ENCODE results near the gene MRPS34.

MRPS34 gene

DNA sequence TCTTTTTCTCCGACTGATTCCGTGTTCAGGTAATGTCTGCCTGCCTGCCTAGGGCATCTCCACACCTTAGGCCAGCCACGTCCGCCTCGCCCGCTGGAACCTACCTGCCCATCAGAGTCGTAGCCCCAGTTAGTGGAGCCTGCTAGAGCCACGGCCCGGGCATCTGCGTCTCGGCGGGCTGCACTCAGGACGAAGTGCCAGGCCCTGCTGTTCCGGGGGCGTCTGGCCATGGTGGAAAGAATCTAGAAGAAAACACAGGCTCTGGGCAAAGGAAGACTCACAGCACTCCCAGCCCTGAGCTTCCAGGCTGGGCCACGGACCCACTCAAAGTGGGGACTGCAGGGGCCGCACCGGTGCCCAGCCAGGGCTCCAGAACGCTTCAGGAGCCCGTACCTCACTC is 8.3 kb upstream of the MRPS34 start:
- no peak for DNase-seq

DNA sequence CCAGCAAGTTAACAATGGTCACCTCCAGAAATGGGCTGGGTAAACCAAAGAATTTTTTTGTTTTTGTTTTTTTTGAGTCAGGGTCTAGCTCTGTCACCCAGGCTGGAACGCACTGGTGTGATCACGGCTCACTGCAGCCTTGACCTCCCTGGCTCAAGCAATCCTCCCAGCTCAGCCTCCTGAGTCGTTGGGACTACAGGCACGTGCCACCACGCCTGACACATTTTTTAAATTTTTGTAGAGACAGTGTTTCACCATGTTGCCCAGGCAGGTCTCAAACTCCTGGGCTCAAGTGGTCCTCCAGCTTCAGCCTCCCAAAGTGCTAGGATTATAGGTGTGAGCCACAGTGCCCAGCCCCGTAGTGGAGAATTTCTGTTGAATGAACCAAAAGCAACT is 7.7 kb upstream of the MRPS34 start:
- DNase-seq: no peak

- DNase-seq: no peak
Measured at GRCh38 chr16:1779741-1780676, 7.1 kb upstream of the MRPS34 start.

DNA sequence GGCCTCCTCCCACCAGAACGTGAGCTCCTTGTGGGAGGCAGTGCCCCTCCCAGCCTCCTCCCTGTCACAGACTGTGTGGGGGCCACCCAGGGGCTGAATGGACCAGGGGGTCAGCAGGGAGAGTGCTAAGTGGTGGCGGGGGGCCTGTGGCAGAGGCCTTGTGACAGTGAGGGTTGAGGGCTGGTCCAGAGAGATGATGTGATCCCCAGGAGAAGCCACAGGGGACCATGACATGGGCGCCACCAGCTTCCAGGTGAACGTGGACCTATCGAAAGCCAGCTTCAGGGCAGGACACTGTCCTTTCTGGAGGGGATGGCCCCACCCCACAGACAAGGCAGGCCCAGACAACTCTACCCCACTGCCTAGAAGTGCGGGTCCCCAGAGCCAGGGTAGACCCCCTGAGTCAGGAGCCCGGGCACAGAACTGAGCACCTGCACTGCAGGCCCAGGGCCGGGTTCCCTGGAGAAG is 6.3 kb upstream of the MRPS34 start:
- no peak for DNase-seq

GRCh38 chr16:1778200-1779179 is 5.6 kb upstream of the MRPS34 start:
- DNase-seq: no peak

DNA sequence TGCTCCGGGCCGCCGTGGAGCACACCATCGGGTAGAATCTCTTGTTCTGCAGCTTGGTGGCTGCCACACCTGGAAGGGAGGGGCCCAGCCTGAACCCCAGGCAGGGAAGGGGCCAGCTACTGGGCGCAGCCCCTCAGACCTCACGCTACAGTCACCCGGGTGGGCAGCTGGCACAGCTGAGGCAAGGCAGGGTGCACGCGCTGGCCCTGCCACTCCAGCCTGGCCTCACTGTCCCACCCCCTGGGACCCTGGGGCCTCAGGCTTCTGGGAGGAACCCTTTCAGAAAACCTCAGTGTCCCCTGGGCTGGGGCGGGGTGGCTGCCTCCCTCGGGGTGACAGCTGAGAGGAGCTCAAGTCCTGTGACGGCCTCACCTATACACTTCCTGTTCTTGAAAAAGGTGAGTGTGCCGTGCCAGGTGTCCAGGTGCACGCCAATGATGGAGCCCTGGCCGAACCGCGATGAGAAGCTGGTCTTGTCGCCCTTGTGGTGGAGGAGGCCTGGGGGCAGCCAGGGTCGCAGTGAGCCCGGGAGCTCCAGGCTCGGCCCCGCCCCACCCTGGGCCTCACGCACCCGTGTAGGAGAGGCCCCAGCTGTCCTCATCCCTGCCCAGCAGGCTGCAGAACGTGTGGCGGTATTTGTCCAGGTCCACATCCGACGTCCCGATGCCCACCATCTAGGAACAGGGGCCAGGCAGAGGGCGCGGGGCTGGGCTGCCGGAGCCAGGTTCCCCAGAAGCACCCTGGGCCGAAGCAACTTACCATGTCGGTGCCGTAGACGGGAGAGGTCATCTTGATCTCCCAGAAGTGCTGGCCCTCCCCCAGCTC is 4.7 kb upstream of the MRPS34 start:
- DNase-seq: no peak

- no peak for DNase-seq
Measured at GRCh38 chr16:1776991-1777374, 4.0 kb upstream of the MRPS34 start.

DNA sequence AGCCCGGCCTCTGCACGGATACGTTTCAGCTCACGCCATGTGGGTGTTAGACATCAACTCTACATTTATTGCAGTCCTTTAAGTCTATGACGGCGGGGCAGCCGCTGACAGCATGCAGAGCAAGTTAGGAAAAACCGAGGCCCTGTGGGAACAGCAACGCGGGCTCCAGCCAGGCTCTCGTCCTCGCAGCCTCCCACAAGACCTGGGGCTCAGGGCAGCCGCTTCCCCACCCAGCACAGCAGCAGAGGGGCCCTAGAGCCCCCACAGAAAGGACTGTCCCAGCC is 3.7 kb upstream of the MRPS34 start:
- no peak for DNase-seq

GRCh38 chr16:1775846-1776671 is 3.1 kb upstream of the MRPS34 start:
- no peak for DNase-seq

GRCh38 chr16:1775006-1775845 is 2.3 kb upstream of the MRPS34 start:
- DNase-seq: no peak

DNA sequence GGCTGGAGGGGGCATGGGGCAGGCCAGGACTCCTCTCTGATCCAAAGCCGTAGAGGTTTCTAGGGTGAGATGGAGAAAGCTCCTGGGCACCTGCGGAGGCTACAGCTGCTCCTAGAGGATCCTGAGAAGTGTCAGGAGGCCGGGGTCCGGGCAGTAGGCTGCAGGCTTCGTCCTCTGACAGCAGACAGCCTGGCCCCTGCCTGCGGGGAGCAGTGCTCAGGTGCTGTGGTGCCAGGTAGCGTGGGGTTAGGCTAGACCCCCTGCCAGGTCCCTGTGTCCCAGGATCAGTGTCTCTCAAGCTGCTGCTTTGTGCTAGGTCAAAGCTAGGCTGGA is 1.5 kb upstream of the MRPS34 start:
- DNase-seq: no peak

- DNase-seq: no peak
Measured at GRCh38 chr16:1773703-1774447, 941 bp upstream of the MRPS34 start.

GRCh38 chr16:1772362-1772907 is 499 bp downstream of the MRPS34 start, which contains the start of gene EME2:
EME2 (plus strand) TSS chr16:1772810; CDS start chr16:1773228, 418 bp downstream.
- no peak for DNase-seq

- DNase-seq: no peak
Measured at GRCh38 chr16:1771864-1772361, 1.0 kb downstream of the MRPS34 start.

DNA sequence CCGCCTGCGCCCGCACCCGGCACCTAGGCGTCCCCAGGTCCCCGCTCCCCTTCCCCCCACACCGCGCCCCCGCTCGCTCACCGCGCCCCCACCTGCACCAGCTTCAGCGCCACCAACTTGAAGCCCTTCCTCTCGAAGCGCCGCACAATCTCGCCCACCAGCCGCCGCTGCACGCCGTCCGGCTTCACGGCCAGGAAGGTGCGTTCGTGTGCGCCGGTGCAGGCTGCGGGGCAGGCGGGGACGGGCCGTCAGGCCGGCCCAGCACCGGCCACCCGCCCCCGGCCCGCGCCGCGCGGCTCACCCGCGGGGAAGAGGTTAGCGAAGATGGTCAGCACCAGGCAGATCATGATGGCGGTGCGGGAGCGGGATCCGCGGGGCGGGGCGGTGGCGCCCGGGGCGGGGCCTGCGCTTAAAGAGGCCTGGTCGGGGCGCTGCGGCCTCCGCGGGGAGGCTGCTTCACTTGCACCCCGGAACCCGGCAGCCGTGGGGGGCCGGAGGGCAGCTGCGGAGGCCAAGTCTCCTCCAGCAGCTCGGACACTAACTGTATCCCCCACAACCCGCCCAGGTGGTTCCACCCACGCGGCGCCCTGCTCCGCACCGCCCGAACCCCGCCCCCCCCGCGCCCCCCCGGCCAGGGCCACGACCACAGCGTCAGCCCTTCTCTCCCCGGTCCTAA is 1.6 kb downstream of the MRPS34 start, which contains the start of gene NME3:
NME3 (minus strand) TSS at position 356 of the 676 bp plus-strand sequence; CDS start at position 347, 9 bp downstream.
- DNase-seq: no peak

DNA sequence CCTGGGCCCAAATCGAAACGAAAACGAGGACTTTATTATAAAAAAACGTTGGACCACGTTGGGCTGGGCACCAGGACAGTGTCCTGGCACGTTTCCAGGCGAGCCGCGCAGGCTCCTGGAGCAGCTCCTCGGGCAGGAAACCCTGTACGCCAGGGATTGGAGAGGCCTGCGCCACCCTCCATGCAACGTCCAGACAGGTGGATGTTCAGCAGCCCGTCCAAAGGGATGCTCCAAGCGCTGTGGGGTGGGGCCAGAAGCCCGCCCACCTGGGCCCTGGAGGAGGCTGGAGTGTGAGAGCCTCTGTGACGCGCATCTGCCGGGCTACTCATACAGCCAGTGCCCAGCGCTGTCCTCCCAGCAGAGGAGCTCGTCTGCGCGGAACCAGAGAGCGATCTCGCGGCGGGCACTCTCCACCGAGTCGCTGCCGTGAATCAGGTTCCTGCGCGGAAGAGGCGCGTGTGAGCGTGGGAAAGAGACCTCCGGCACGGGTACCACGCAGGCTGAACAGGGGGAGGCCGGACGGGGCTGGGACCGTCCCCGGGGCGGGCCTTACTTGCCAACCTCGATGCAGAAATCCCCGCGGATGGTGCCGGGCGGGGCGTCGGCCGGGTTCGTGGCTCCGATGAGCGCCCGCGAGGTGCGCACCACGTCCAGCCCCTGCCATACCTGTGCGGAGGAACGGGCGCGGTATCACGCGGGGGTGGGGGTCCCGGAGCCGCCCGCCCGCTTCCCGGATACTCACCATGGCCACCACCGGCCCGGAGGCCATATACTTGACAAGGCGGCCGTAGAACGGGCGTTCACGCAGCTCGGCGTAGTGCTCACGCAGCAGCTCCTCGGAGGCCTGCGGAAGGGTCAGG is 2.4 kb downstream of the MRPS34 start:
- peak; percentile 78 for DNase-seq

- no peak for DNase-seq
Measured at GRCh38 chr16:1769402-1770300, 3.3 kb downstream of the MRPS34 start.
